ENCODE measurements around the gene SLAMF6.

- TF ChIP-seq, protein P1, sequence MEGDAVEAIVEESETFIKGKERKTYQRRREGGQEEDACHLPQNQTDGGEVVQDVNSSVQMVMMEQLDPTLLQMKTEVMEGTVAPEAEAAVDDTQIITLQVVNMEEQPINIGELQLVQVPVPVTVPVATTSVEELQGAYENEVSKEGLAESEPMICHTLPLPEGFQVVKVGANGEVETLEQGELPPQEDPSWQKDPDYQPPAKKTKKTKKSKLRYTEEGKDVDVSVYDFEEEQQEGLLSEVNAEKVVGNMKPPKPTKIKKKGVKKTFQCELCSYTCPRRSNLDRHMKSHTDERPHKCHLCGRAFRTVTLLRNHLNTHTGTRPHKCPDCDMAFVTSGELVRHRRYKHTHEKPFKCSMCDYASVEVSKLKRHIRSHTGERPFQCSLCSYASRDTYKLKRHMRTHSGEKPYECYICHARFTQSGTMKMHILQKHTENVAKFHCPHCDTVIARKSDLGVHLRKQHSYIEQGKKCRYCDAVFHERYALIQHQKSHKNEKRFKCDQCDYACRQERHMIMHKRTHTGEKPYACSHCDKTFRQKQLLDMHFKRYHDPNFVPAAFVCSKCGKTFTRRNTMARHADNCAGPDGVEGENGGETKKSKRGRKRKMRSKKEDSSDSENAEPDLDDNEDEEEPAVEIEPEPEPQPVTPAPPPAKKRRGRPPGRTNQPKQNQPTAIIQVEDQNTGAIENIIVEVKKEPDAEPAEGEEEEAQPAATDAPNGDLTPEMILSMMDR (conservative IDR thresholded peaks at IDR 0.05; ENCODE audit: low read depth, low read length), result no peak
- TF ChIP-seq EZH2 (IDR thresholded peaks at IDR 0.05; ENCODE audit: borderline replicate concordance, low read depth, low read length, poor library complexity, severe bottlenecking), result no peak
These were observed 25.1 kb upstream of the SLAMF6 start for GRCh38 chr1:160548183-160548582.
